Measurements from ENCODE around the gene RMND1. TPM values are rescaled to one million over a fixed set of nuclear protein-coding genes. Genes with fewer than 3 reads are reported as not detected.

RMND1 gene
- total RNA-seq, 1 experiment from 2014 or later = 37.2 TPM

Small RNAs within 50 kb of the gene (small RNA-seq; reads per million reads assigned to genes)
- gene RF00019 = not detected

Other genes with a start within 250 kb of the RMND1 start
- gene AKAP12, start 212.2 kb downstream of the RMND1 start, total RNA-seq (2014; rRNA removed; shearing (Covaris generic)) = 27.3 and 29.8 TPM in 2 replicates
- gene ZBTB2, start 60.6 kb downstream of the RMND1 start, total RNA-seq (2014; rRNA removed; shearing (Covaris generic)) = 28.6 and 34.6 TPM in 2 replicates
- gene CCDC170, start 41.9 kb upstream of the RMND1 start, total RNA-seq (2014; rRNA removed; shearing (Covaris generic)) = not detected in 2 replicates

All from HT1080 (cell line).